KMS-11 (cell line): ENCODE measurements around the gene CELF4.

Source experiments
- H2AFZ ChIP-seq: fragments of 200-600 bp; sonication (generic); 2 replicates; pipeline ENCODE4 v1.6.1; 2016; ENCODE audit warnings: antibody characterized with exemption, mixed run types, low read depth
- H3K27ac ChIP-seq: fragments of 200-600 bp; sonication (generic); 2 replicates; pipeline ENCODE4 v1.6.1; 2016; ENCODE audit warnings: mild to moderate bottlenecking, mixed run types
- H3K27me3 ChIP-seq: fragments of 200-600 bp; sonication (generic); 2 replicates; pipeline ENCODE4 v1.6.1; 2017; ENCODE audit warnings: mild to moderate bottlenecking, low read depth, mixed run types, moderate library complexity; ENCODE audit not compliant: insufficient read depth
- H3K36me3 ChIP-seq: fragments of 200-600 bp; sonication (generic); 2 replicates; pipeline ENCODE4 v1.6.1; 2017; ENCODE audit warnings: mild to moderate bottlenecking, mixed run types; ENCODE audit not compliant: insufficient read depth
- H3K4me1 ChIP-seq: fragments of 200-600 bp; sonication (generic); 2 replicates; pipeline ENCODE4 v1.6.1; 2016; ENCODE audit warnings: mild to moderate bottlenecking, low read depth, mixed run types; ENCODE audit not compliant: poor library complexity, severe bottlenecking
- H3K4me2 ChIP-seq: fragments of 200-600 bp; sonication (generic); 2 replicates; pipeline ENCODE4 v1.7.0; 2016; ENCODE audit warnings: mild to moderate bottlenecking, mixed run types
- H3K4me3 ChIP-seq: fragments of 200-600 bp; sonication (generic); IDR thresholded peaks from 2 replicates; pipeline ENCODE4 v1.6.1; 2017; ENCODE audit warnings: low read depth, low read length, mixed read lengths; ENCODE audit not compliant: insufficient read depth
- H3K79me2 ChIP-seq: fragments of 200-600 bp; sonication (generic); 2 replicates; pipeline ENCODE4 v1.6.1; 2016; ENCODE audit warnings: low read depth, mixed run types; ENCODE audit not compliant: insufficient read depth
- H3K9ac ChIP-seq: fragments of 200-600 bp; sonication (generic); 2 replicates; pipeline ENCODE4 v1.6.1; 2016; ENCODE audit warnings: mild to moderate bottlenecking, mixed run types
- H4K20me1 ChIP-seq: fragments of 200-600 bp; sonication (generic); 2 replicates; pipeline ENCODE4 v1.6.1; 2016; ENCODE audit warnings: mild to moderate bottlenecking, mixed run types; ENCODE audit not compliant: insufficient read depth
- TF ChIP-seq, protein P1 (sequence below): fragments of 200-600 bp; sonication (generic); conservative IDR thresholded peaks from 2 replicates; pipeline ENCODE4 v1.6.1; 2017; ENCODE audit warnings: low read depth, mild to moderate bottlenecking, antibody characterized with exemption, low read length, moderate library complexity, mixed read lengths

CELF4 gene

GRCh38 chr18:37280701-37281393 is 284.8 kb downstream of the CELF4 start:
- TF ChIP-seq, protein P1, sequence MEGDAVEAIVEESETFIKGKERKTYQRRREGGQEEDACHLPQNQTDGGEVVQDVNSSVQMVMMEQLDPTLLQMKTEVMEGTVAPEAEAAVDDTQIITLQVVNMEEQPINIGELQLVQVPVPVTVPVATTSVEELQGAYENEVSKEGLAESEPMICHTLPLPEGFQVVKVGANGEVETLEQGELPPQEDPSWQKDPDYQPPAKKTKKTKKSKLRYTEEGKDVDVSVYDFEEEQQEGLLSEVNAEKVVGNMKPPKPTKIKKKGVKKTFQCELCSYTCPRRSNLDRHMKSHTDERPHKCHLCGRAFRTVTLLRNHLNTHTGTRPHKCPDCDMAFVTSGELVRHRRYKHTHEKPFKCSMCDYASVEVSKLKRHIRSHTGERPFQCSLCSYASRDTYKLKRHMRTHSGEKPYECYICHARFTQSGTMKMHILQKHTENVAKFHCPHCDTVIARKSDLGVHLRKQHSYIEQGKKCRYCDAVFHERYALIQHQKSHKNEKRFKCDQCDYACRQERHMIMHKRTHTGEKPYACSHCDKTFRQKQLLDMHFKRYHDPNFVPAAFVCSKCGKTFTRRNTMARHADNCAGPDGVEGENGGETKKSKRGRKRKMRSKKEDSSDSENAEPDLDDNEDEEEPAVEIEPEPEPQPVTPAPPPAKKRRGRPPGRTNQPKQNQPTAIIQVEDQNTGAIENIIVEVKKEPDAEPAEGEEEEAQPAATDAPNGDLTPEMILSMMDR, result no peak
- H3K4me2 ChIP-seq, result no peak overlapping the region
- H3K4me3 ChIP-seq, result no peak overlapping the region
- no peaks in the 10 kb centered on the region for H3K4me1 ChIP-seq
- H3K9ac ChIP-seq, result no peak overlapping the region
- no peaks in the 10 kb centered on the region for H3K79me2 ChIP-seq
- no peaks in the 10 kb centered on the region for H4K20me1 ChIP-seq
- H2AFZ ChIP-seq, result no peak overlapping the region
- H3K27me3 ChIP-seq, result no peaks in the 10 kb centered on the region
- no peak overlapping the region for H3K27ac ChIP-seq
- H3K36me3 ChIP-seq, result no peaks in the 10 kb centered on the region

DNA sequence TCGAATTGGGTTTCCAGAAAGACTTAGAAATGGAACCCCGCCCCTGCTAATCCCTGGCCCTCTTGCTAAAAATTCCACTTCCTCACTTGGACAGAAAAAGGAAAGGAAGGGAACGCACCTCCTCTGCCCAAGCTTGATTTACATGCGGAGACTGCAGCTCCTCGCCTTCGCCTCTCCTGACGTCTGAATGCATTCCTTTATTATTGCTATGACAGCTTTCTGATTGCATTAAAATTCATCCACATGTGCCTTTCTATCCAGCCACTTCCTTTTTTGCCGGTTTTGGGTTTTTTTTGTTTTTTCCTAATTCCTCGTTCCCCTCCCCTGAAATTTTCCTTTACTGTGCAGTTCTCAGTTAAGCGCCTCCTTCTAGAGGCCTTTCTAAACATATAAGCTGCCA is 287.8 kb downstream of the CELF4 start:
- Histone ChIP-seq H3K4me3 (no peak overlapping the region), H3K79me2 (no peaks in the 10 kb centered on the region), H4K20me1 (no peaks in the 10 kb centered on the region), H3K27me3 (no peaks in the 10 kb centered on the region), H3K36me3 (no peaks in the 10 kb centered on the region), H3K4me1 (no peaks in the 10 kb centered on the region), H3K9ac (no peak overlapping the region), H3K4me2 (no peak overlapping the region), H3K27ac (no peak overlapping the region), H2AFZ (no peak overlapping the region)
- TF ChIP-seq, protein P1, result no peak

- H3K4me1 ChIP-seq, result no peaks in the 10 kb centered on the region
- no peak overlapping the region for H2AFZ ChIP-seq
- no peaks in the 10 kb centered on the region for H3K27me3 ChIP-seq
- H3K79me2 ChIP-seq, result no peaks in the 10 kb centered on the region
- no peak overlapping the region for H3K4me3 ChIP-seq
- no peak overlapping the region for H3K27ac ChIP-seq
- H4K20me1 ChIP-seq, result no peaks in the 10 kb centered on the region
- H3K4me2 ChIP-seq, result no peak overlapping the region
- H3K9ac ChIP-seq, result no peak overlapping the region
- no peaks in the 10 kb centered on the region for H3K36me3 ChIP-seq
- TF ChIP-seq, protein P1, result no peak
Measured at GRCh38 chr18:37276111-37276890, 289.3 kb downstream of the CELF4 start.

- Histone ChIP-seq H3K4me3 (no peak overlapping the region), H3K79me2 (no peaks in the 10 kb centered on the region), H3K4me2 (no peak overlapping the region), H3K4me1 (no peaks in the 10 kb centered on the region), H3K9ac (no peak overlapping the region), H3K36me3 (no peaks in the 10 kb centered on the region), H2AFZ (no peak overlapping the region), H3K27me3 (no peaks in the 10 kb centered on the region), H3K27ac (no peak overlapping the region), H4K20me1 (no peaks in the 10 kb centered on the region)
- TF ChIP-seq, protein P1, result no peak
Measured at GRCh38 chr18:37275237-37275741, 290.3 kb downstream of the CELF4 start.
